ENCODE data around the gene SASH1.

Gene SASH1

DNA sequence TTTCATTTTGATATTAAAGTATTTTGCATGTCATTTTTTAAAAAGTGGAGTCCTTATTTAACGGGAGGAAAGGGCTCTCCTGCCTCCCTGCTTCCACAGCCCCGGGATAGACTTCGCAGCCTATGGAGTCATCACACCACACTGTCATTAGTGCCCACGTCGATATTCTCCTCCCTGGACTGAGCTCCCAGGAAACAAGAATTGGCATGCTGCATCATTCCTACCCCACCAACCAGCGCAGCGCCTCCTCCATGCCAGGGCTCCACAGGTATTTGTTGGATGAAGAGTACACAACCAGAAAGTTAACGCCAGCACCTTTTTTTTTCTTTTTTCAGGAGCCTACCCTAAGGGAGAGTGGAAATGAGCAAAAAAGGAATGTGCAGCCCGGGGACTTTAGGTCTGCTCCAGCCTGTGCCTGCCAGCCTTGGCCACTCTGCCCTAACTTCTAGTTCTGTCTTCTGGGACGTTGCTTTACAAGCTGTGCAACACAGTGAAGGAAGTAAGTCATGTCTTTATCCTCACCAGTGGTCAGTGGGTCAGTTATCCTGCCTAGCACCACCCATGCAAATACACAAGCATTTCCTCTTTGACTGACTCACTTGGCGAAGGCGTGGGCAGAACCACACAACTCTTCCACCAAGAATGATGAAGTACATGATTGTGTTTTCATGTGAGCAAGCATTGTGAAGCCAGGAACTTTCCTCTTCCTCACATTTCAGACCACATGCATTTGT lies 223.5 kb downstream of the SASH1 start:
- H3K4me2 ChIP-seq (ENCODE audit: low read length) = no peak overlapping the region
- no peak for TF ChIP-seq EZH2 (IDR thresholded peaks at IDR 0.05; ENCODE audit: borderline replicate concordance, low read length)
- TF ChIP-seq, protein P1, sequence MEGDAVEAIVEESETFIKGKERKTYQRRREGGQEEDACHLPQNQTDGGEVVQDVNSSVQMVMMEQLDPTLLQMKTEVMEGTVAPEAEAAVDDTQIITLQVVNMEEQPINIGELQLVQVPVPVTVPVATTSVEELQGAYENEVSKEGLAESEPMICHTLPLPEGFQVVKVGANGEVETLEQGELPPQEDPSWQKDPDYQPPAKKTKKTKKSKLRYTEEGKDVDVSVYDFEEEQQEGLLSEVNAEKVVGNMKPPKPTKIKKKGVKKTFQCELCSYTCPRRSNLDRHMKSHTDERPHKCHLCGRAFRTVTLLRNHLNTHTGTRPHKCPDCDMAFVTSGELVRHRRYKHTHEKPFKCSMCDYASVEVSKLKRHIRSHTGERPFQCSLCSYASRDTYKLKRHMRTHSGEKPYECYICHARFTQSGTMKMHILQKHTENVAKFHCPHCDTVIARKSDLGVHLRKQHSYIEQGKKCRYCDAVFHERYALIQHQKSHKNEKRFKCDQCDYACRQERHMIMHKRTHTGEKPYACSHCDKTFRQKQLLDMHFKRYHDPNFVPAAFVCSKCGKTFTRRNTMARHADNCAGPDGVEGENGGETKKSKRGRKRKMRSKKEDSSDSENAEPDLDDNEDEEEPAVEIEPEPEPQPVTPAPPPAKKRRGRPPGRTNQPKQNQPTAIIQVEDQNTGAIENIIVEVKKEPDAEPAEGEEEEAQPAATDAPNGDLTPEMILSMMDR (IDR thresholded peaks at IDR 0.05; ENCODE audit: low read length) = no peak
- H4K20me1 ChIP-seq (ENCODE audit: insufficient read depth, low read length) = no peaks in the 10 kb centered on the region
- H3K27me3 ChIP-seq (ENCODE audit: insufficient read depth, low read length) = no peaks in the 10 kb centered on the region
- H2AFZ ChIP-seq (ENCODE audit: low read length) = no peak overlapping the region
- no peaks in the 10 kb centered on the region for H3F3A ChIP-seq (ENCODE audit: insufficient read depth, low read length)
- no peak overlapping the region for H3K27ac ChIP-seq (ENCODE audit: low read depth, low read length, poor library complexity, severe bottlenecking)
- no peaks in the 10 kb centered on the region for H3K4me1 ChIP-seq (ENCODE audit: insufficient read depth, low read length, severe bottlenecking)
- no peaks in the 10 kb centered on the region for H3K79me2 ChIP-seq (ENCODE audit: insufficient read depth, low read length)
- no peak overlapping the region for H3K4me3 ChIP-seq (ENCODE audit: low read depth, low read length, poor library complexity, severe bottlenecking)
- H3K9ac ChIP-seq (ENCODE audit: low read length) = no peak overlapping the region
- no peaks in the 10 kb centered on the region for H3K9me3 ChIP-seq (ENCODE audit: low read length)
- H3K36me3 ChIP-seq (ENCODE audit: insufficient read depth, low read length) = no peaks in the 10 kb centered on the region
- no peaks in the 10 kb centered on the region for H3K9me2 ChIP-seq (ENCODE audit: low read depth, low read length)

DNA sequence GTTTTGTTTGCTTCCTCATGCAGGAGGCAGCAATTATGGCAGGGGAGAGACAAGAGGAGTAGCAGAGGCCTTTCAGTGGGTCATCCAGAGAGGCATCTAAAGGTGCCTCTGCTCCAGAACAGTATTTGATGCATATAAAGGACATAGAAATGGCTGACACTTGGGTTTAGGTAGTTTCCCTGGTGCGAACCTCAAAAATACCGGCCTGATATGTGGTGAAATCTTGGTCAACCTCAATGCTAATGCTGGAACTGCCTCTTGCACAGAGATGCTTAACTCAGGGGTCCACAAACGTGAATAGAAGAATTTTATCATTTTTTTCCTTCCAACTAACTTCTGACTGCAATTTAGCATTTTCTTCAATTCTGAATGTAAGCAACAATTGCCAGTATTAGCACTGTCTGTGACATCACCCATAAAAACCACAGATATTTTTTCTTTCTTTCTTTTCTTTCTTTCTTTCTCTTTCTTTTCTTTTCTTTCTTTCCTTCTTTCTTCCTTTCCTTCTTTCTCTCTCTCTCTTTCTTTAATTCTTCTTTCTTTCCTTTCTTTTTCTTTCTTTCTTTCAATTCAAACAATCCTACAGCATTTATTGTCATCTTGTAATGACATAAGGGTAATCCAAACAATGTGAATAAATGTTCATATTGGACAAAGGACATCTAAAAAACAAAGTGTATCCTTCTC lies 224.2 kb downstream of the SASH1 start:
- H3K27ac ChIP-seq (ENCODE audit: low read depth, low read length, poor library complexity, severe bottlenecking) = no peak overlapping the region

DNA sequence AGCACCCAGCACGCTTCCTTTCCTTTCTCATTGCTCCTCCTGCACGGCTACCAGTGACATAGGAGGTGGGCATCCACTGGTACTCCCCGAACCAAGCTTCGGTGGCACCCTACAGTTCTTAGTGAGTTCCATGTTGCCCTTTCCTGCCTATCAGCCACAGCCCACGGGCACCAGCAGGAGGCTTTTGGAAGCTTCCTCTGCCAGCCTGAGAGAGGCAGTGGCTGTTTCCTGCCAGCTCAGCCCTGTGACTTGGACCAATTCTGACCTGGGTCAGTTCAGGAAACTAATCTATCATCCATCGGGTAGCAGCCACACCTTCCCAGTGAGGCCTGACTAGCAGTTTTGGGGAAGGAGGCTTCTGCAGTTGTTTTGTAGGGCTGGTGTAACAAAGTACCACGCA lies 227.8 kb downstream of the SASH1 start:
- Histone ChIP-seq H3K9ac (ENCODE audit: low read length) (no peak overlapping the region), H3K4me1 (ENCODE audit: insufficient read depth, low read length, severe bottlenecking) (no peaks in the 10 kb centered on the region), H3K4me2 (ENCODE audit: low read length) (no peak overlapping the region), H3K4me3 (ENCODE audit: low read depth, low read length, poor library complexity, severe bottlenecking) (no peak overlapping the region), H3K27me3 (ENCODE audit: insufficient read depth, low read length) (no peaks in the 10 kb centered on the region), H3K79me2 (ENCODE audit: insufficient read depth, low read length) (no peaks in the 10 kb centered on the region), H4K20me1 (ENCODE audit: insufficient read depth, low read length) (no peaks in the 10 kb centered on the region), H3K36me3 (ENCODE audit: insufficient read depth, low read length) (no peaks in the 10 kb centered on the region), H3K9me3 (ENCODE audit: low read length) (no peaks in the 10 kb centered on the region), H3K9me2 (ENCODE audit: low read depth, low read length) (no peaks in the 10 kb centered on the region), H2AFZ (ENCODE audit: low read length) (no peak overlapping the region), H3F3A (ENCODE audit: insufficient read depth, low read length) (no peaks in the 10 kb centered on the region), H3K27ac (ENCODE audit: low read depth, low read length, poor library complexity, severe bottlenecking) (no peak overlapping the region)
- no peak for TF ChIP-seq EZH2 (IDR thresholded peaks at IDR 0.05; ENCODE audit: borderline replicate concordance, low read length)
- TF ChIP-seq, protein P1 (IDR thresholded peaks at IDR 0.05; ENCODE audit: low read length) = no peak

More for the DNA sequence above, 224.2 kb downstream of the SASH1 start:
- H3K4me2 ChIP-seq (ENCODE audit: low read length) = no peak overlapping the region
- H3K27me3 ChIP-seq (ENCODE audit: insufficient read depth, low read length) = no peaks in the 10 kb centered on the region
- no peaks in the 10 kb centered on the region for H4K20me1 ChIP-seq (ENCODE audit: insufficient read depth, low read length)
- H3K79me2 ChIP-seq (ENCODE audit: insufficient read depth, low read length) = no peaks in the 10 kb centered on the region
- no peaks in the 10 kb centered on the region for H3K9me2 ChIP-seq (ENCODE audit: low read depth, low read length)
- no peaks in the 10 kb centered on the region for H3K4me1 ChIP-seq (ENCODE audit: insufficient read depth, low read length, severe bottlenecking)
- H3F3A ChIP-seq (ENCODE audit: insufficient read depth, low read length) = no peaks in the 10 kb centered on the region
- no peak overlapping the region for H3K4me3 ChIP-seq (ENCODE audit: low read depth, low read length, poor library complexity, severe bottlenecking)
- no peaks in the 10 kb centered on the region for H3K9me3 ChIP-seq (ENCODE audit: low read length)
- H3K9ac ChIP-seq (ENCODE audit: low read length) = no peak overlapping the region
- TF ChIP-seq, protein P1 (IDR thresholded peaks at IDR 0.05; ENCODE audit: low read length) = no peak
- no peak for TF ChIP-seq EZH2 (IDR thresholded peaks at IDR 0.05; ENCODE audit: borderline replicate concordance, low read length)
- H3K36me3 ChIP-seq (ENCODE audit: insufficient read depth, low read length) = no peaks in the 10 kb centered on the region
- H2AFZ ChIP-seq (ENCODE audit: low read length) = no peak overlapping the region
